NCI-H82 treated with DMSO at 0.1 percent for 48 hours (cell line): ENCODE measurements around the gene ABHD16A.

ENCODE experiments used
- DNase-seq: peaks from one replicate; lab custom pipeline; 2025; ENCODE audit not compliant: unreplicated experiment; lab: John Stamatoyannopoulos, UW

ABHD16A gene

DNA sequence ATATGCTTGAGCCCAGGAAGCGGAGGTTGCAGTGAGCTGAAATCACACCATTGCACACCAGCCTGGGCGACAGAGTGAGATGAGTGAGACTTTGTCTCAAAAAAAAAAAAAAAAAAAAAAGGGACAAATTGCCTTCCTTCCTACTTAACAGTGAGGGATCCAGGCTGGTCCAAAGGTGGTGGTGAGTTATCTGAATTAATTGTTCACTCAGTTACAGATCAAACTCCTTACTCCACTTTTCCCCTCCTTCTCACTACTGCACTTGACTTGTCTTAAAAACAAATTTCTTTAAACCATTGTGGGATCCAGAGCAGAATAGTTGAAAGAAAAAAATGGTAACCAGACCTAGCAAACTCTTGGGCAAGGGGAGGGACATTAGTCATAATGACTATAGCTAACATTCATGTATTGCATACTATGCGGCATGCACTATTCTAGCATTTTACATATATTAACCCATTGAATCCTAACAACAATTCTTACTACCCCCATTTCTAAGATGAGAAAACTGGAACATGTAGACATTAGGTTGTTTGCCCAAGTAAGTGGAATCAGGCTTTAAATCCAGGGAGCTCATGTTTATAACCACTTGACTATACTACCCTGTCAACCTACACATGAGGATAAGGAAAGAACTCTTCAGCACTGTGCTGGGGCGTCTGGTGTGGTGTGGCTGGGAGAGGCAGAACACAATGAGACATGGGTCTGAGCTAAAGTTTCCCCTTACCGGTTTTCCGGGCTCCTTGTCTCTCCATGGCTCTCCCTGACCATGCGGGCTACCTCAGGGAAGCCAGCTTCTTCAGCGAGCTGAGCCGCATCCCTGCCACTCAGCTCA, 39.8 kb downstream of the ABHD16A start:
- DNase-seq = no peak

DNA sequence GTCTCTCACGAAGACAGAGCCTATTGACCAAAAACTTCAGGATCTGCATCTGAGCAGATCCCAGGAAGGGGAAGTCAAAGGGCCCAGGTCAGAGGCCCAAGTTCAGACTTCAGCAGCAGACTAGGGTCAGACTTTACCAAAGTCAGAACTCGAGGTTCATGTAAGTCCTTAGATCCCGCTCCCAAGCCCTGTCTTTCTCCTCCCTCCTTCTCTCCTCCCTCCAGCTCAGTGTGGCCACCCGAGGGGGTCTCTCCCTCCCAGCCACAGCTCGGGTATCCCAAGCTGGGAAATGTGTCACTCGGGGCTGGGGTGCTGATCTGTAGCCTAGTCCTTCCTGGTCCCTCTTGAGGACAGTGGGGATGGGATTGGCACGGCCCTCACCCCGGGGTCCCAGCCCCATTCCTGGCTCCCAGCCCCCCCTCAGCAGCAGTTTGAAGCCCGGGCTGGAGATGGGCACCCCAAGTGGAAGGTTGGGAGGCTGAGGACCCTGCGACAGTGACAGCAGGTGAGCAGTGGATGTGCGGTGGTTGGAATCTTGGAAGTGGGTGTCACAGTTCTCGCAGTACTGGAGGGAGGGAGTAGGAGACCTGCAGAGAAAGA, 40.9 kb downstream of the ABHD16A start:
- no peak for DNase-seq

GRCh38 chr6:31661262-31662123, 41.6 kb downstream of the ABHD16A start:
- DNase-seq = no peak

DNA sequence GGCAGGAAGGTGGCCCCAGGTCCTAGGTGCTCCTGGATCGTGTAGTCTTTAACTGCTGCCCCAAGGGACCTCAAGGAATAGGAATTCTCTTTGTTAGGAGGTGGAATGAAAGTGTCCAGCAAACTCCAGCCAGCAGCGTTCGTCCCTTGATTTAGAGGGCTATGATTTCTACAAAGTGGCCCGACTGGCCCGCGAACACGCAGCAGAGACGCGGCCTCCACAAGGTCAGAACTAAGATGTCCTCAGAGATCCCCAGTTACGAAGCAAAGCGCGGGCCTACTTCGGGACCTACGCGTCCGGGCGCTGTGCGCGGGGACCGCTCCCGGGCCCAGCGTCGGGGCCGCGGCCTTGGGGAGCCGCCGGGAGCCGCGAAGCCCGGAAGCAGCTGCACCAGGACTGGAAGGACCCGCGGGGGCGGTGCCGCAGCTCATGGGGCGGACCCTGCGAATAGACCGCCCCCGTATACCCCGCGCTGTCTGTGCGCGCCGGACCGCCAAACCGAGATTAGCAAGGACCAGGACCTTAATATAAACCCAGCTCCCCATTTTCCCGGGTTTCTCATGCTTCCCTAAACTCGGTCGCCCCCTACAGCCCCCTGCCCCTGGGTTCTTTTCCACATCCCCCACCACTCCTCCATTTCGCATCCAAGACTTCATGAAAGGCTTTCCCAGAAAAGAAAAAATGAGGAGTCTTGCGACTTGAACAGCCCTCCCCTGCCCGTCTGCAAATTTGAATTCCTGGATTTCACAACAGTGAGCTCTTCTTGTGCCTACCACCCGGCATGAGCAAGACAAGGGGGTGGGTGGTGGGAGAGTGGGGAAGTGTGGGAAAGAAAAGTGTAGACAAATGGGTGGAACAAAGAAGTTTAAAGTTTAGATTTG, 42.5 kb downstream of the ABHD16A start, which contains the start of gene C6orf47:
TSS of gene C6orf47 (minus strand) at position 398 of the 881 bp plus-strand sequence. CDS start 831 bp downstream, outside the sequence.
- DNase-seq = peak; percentile 53

- no peak for DNase-seq
Observed at GRCh38 chr6:31659649-31660380, 43.3 kb downstream of the ABHD16A start.

GRCh38 chr6:31658983-31659648, 44.0 kb downstream of the ABHD16A start:
- no peak for DNase-seq

- no peak for DNase-seq
Observed at GRCh38 chr6:31658158-31658688, 44.9 kb downstream of the ABHD16A start.

- DNase-seq = peak; percentile 54
Observed at GRCh38 chr6:31657406-31658157, 45.5 kb downstream of the ABHD16A start.

DNA sequence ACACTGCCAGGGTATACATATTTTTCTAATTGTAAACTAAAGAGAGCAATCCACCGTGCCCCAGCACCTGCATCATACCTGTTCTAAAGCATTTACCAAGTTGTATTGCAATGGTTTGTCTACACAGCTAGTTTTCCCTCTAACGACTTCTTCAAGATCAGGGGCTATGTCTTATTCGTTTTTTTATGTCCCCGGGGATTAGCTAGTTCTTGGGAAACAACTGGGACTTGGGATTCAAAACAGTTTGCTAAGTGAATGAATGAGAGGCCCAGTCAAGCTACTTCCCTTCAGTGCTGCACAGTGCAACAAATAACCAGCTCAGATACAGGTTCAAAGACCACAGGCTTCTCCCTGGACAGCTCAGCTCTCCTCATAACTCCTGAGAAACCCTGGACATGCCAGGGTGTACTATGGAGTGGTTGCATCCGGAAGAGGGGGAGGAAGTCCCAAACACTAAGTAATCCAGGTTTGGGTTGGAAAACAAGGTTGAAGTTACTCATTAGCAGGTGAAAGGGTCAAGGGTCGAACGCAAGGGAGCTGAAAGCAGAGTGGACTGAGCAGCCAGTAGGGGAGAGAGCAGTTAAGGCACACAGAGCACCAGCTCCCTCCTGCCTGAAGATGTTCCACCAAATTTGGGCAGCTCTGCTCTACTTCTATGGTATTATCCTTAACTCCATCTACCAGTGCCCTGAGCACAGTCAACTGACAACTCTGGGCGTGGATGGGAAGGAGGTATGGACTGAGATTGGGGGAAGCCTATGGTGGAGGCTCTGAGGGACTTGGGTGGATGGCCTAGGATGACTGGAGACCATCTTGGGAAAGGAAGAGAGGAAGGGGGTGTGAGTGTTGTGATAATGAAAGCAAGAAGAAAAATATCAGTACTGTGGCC, 47.5 kb downstream of the ABHD16A start, which contains the start of gene APOM:
TSS of gene APOM (plus strand) at position 546 of the 889 bp plus-strand sequence. CDS start at position 619, 73 bp downstream.
- DNase-seq = no peak

DNA sequence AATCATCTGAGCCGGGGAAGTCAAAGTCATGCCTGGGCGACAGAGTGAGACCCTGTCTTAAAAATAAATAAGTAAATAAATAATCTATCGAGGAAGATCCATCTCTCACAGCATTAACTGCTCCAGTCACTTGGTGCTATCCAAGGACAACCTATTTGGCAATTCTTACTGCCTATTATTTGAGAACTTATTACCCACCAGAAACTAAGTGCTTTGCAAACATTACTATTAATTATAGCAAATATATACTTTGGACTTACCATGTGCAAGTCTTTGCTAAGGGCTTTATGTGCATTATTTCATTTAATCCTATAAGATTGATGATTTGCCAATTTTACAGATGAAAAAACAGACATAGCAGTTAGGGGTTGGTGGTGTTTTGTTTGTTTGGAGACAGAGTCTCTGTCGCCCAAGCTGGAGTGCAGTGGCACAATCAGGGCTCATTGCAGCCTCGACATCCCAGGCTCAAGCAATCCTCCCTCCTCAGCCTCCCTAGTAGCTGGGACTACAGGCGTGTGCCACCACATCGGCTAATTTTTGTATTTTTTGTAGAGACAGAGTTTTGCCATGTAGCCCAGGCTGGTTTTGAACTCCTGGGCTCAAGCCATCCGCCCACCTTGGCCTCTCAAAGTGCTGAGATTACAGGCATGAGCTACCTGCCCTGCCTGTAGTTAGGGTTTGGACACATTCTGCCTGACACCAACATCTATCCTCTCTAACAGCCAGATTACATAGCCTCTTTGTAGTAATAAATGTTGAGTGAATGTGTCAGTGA, 48.4 kb downstream of the ABHD16A start:
- no peak for DNase-seq

GRCh38 chr6:31652925-31653724, 50.0 kb downstream of the ABHD16A start:
- peak; percentile 98 for DNase-seq

DNA sequence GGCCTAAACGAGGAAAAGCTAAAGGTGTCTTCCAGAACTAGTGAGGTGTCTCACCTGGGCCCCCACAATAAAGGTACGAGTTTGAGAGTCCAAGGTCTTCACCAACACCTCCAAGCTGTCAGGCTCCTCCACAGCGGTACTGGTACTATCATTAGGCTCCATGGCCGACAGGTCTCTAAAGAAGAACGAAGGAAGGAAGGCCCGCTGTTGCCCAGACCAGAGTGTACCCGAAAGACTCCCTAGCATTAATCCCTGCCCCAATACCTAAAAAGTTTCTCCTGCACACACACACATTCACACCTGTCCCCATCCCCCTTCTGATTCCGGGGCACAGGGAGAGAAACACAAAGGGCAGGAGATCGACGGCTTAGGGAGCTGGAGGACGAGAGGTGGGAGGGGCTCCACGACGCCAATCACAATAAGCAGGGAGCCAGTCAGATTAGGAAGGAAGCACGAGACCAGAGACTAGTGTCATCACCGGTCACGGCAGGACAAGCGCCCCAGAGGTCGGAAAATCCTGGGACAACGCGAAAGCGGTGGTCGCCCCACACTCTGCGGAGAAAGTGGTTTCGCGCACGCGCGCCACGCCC, 51.4 kb downstream of the ABHD16A start:
- peak; percentile 82 for DNase-seq

GRCh38 chr6:31645325-31645724, 57.8 kb downstream of the ABHD16A start:
- DNase-seq = no peak

DNA sequence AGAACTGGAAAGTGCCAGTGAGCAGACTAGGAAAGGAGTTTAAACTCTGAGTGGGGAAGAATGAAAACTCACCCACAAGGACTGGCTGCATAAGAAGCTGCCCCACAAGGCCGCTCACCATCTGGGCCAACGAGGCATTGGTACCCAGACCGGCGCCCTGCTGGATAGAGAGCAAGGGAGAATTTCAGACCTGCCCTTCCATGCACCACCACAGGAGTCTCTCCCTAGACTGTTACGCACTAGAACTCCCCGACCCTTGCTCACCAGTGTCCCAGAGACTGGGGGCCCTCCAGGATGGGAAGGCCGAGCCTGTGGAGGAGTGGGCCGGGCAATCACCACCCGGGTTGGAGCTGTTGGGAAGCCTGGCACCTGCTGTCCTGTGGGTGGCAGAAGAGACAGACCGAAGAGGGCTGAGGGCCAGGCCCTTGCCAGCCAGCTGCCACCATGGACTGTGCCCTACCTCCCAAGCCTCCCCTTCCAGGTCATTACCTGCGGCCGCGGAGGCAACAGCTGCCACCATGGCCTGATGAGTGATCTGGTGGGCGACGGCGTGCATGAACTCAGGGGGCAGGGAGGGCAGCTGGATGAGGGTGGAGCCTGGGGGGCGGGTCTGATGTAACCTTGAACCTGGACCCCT, 59.2 kb downstream of the ABHD16A start:
- no peak for DNase-seq
